Activated CD4-positive, alpha-beta T cell treated with anti-CD3 and anti-CD28 coated beads, Interleukin-2, amount 50 U/mL, for 4 hours (primary cell): Measurements from ENCODE around the gene CYP11A1.
"Not testable (repeated sequence)": the region's sequence is repeated elsewhere in the genome, so short reads cannot be mapped to it uniquely, and the experiment has no call there.

Experiments used
- DNase-seq, 2 experiments: peaks; one replicate each; pipeline ENCODE4 v3.0.0-alpha.2; 2020

CYP11A1 gene

DNA sequence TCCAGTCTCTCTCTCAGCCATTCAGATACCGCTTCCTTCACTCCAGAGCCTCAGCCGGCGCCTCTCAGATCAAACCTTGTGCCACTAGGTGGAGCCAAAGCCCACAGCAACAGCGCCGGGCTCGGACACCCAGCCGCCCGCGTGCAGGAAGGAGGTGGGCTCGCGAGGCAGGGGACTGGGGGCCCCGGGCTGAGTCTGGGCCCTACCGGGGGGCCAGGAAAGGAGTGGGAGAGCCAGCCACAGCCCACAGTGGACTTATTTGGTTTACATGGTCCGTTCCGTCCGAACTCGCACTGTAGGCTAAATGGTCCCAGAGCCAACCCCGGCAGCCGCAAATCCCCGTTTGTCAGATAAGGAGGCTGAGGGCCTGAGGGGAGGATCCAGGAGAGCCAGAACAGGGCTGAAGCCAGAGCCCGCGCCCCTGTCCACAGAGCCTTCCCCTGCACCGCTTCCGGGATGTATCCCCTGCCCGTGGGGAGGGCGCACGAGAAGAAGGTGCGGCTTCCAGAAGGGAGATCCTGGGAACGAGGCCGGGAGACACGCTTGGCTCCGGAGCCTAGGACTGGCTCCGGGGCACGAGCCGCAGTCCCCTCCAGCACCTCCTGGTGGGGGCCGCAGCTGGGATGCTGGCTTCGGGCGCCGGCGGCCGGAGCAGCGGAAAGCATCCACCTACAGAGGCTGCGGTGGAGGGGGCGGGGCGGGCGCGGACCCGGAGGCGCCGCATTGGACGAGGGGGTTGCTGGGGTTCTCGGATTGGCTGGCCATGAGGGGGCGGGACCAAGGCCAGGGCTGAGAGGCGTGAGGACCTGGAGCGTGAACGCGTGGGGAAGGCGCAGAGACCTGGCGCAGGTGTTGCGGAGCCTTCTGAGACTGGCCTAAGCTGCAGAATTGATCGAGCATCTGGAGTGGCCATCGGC lies 6.5 kb upstream of the CYP11A1 start:
- DNase-seq: peak; percentile 96 to 97

DNA sequence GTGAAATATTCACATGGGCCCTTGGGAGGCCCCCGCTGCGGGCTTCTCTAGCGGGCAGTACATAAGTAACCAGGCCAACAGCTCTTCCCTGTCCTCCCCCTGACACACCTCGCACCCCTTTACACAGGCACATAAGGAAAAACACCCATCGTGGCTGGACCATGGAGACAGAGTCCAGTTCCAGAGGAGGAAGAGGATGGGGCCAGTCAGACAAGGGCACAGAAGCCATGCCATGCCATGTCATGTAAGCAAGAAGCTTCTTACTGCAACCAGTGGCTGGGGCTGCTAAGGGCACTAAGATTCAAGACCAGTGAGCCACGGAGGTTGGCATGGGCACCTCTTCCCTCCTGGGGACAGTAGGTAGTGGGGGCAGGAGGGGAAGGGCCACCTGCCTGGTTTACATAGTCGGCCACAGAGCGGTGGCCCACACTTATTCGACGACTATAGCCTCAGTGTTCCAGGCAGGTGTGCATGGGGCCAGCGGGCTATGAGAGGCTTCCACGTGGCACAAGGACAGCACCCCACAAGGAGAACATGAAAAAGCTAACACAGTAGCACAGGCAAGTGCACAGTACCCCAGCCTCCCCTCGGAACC lies 5.7 kb upstream of the CYP11A1 start:
- DNase-seq: no peak

DNA sequence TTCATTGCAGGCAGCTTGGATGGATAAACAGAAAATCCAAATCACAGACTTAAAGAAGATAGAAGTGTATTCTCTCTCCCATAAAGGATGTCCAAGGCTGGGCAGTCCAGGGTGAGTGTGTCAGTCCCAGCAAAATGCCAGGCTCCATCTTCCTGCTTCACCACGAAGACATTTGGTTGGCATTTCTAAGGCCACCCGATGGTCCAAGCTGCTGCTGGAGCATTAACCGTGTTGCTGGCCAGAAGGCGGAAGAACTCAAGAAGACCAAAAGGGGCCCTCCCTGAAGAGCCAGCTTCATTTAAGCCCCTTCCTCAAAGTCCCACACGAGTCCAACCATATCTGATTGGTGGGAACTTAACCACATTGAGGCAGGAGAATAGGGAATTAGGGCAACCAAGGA lies 3.0 kb upstream of the CYP11A1 start:
- DNase-seq: no peak

DNA sequence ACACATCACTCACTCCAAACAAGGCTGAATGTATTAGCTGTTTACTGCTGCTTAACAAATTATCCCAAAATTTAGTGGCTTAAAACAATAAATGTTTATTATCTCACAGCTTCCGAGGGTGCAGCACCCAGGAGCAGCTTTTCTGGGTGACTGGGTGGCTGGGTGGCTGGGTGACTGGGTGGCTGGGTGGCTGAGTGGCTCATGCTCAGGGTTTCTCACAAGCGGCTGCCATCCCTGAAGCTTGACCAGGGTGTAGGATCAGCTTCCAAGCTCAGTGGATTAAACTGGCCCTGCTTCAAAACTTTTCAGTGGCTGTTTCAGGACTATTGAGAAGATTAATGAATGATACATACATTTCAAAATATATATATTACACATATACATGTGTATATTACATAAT lies 2.3 kb upstream of the CYP11A1 start:
- no peak for DNase-seq

DNA sequence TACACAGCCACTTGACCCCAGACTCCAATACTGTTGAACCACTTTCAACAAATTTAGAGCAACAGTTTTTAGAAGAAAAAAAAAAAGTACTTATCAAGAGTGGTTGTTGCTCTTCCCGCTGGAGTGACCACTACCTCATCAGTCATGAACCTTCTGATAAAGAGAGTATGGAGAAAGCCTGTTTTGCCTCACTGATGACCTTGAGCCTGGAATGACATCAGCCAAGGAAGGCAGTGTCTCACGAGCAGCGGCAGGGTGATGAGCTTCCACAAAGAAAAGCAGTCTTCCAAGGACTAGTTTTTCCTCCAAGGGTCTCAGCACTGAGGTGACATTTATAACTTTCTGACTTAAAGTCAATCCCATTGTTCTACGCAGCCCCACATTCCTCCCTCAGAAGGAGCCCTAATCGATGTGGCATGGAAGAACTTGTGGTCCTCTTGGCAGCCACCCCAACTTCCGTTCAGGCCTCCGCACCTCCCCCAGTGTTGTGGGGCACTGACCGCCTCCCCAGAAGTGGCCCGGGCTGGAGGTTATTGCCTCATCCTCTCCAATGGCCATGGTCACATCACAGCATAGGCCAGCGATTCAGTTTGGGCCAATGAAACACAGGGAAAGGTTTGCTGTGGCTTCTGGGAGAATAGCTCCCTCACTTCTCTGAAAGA lies 1.8 kb upstream of the CYP11A1 start:
- no peak for DNase-seq

DNA sequence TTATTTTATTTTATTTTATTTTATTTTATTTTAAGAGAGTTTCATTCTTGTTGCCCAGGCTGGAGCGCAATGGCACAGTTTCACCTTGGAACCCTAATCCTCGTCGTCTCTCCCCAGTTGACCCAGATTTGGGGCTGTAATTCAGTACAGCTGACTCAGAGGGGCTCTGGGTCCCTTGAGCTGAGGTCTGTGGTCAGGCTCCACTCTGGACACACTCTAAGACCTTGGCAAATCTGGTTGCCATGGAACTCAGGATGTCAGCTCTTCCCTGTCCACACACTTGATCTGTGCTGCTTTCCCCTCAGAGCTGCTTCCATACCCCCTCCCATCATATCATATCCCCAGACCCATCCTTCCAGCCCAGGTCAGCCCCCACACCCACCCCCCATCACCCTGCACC lies 675 bp upstream of the CYP11A1 start:
- no peak for DNase-seq

DNA sequence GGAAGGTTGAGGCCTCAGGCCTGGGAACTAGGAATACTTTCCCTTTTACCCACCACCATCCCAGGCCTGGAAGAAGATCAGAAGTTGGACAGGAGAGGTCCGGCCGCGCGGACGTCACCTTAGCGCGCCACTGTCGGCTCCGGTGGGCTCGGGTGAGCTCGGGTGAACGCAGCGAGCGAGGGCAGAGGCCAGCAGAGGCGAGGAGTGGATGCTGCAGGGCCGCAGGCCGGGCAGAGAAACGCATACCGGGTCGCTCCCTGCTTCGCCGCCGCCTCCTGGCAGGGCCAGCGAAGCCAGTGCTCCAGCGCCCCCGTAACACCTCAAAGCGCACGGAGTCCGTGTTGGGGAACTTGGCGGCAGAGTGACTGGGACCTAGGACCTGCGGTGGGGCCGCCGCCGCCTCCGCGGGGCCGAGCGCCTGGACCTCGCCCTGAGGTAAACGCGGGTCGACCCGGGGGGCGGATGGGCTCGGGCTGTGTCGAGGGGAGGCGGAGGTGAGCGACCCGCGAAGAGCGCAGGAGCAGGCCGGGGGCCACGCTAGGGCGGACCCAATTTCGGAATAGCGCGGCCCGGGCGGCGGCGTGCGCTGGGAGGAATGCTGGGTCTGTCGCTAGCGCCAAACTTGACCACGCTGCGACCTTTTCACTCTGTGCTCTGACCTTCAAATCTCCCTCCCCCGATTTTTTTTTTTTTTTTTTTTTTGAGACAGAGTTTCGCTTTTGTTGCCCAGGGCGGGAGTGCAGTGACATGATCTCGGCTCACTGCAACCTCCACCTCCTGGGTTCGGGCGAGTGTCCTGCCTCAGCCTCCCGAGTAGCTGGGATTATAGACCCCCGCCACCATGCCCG lies 1.6 kb downstream of the CYP11A1 start:
- DNase-seq: no peak

DNA sequence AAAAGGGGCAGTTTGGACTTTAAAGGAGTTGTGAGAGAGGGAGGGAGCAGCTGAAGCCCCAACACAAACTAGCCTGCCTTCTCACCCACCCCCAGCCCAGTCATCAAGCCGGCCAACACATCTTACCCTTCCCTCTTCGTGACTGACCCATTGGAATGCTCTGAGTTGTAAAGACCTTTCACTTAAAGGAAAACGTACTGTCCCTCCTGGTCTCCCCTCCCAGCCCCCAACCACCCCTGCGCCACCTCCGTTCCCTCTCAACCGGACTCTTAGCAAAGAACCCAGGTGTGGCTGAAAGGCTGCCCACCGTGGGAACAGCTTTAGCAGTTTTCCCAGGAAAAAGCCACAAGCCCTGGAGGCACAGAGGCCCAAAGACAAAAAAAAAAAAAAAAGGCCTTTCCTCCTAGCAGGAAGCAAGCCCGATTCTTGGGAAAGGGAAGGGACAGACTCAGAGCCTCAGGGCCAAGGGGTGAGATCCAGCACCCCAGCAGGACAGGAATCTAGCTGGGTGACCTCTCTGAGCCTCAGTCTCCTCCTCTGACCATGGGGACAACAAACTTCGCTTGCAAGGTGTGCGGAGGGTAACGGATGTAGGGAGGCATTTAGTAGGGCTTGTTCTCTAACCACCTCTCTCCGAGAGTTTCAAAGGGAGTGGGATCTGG lies 2.4 kb downstream of the CYP11A1 start:
- no peak for DNase-seq

DNA sequence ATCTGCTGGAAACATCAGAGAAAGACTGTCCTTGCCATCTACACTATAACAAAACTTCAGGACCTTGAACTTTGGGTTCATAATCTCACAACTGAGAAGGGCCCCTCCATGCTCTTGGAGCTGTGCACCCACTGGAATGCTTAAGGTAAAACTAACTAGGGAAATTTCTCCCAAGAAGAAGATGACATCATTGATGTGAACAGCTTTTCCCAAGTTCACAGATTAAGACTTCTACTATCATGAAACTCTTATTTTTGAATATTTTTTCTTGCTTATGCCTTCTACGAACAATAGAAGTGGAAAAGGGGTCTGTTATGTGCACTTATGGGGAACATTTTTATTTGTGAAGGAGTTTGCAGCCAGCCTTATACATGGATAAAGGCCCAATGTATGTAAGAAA lies 5.0 kb downstream of the CYP11A1 start:
- no peak for DNase-seq

DNA sequence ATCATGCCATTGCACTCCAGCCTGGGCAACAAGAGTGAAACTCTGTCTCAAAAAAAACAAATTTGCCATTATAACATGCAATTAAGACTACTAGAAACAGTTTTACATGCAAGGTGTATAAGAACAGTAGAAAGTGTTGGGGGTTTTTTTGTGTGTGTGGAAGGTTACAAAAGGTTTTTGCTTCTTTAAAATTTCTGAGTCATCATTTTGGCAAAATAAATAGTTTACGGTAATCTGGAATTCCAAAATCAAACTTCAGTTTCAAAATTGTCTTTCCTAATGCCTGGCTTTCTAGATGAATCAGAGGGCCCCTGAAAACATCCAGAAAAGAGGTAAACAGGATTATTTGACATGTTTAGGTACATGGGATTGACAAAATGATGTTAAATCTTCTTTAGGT lies 6.6 kb downstream of the CYP11A1 start:
- not testable (repeated sequence) for DNase-seq

DNA sequence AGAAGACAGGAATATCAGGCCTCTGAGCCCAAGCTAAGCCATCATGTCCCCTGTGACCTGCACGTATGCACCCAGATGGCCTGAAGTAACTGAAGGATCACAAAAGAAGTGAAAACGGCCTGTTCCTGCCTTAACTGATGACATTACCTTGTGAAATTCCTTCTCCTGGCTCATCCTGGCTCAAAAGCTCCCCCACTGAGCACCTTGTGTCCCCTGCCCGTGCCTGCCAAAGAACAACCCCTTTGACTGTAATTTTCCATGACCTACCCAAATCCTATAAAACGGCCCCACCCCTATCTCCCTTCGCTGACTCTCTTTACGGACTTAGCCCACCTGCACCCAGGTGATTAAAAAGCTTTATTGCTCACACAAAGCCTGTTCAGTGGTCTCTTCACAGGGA lies 8.1 kb downstream of the CYP11A1 start:
- DNase-seq: not testable (repeated sequence)

DNA sequence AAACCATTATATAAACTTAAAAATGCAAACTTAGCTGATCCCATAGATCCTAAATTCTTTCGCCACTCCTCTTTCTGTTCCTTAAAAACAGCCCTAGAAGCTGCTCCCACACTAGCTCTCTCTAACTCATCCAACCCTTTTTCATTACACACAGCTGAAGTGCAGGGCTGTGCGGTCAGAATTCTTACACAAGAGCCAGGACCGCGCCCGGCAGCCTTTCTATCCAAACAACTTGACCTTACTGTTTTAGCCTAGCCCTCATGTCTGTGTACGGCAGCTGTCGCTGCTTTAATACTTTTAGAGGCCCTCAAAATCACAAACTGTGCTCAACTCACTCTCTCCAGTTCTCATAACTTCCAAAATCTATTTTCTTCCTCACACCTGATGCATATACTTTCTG lies 9.9 kb downstream of the CYP11A1 start:
- not testable (repeated sequence) for DNase-seq

DNA sequence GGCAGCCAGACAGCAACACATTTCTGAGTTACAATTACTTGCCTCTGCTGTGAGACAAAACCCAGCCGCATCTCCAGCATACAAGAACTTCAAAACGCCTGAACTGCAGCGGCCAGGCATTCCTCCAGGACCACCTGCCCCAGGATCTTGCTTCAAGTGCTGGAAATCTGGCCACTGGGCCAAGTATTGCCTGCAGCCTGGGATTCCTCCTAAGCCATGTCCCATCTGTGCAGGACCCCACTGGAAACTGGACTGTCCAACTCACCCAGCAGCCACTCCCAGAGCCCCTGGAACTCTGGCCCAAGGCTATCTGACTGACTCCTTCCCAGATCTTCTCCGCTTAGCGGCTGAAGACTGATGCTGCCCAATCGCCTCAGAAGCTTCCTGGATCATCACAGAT lies 11.4 kb downstream of the CYP11A1 start:
- not testable (repeated sequence) for DNase-seq

DNA sequence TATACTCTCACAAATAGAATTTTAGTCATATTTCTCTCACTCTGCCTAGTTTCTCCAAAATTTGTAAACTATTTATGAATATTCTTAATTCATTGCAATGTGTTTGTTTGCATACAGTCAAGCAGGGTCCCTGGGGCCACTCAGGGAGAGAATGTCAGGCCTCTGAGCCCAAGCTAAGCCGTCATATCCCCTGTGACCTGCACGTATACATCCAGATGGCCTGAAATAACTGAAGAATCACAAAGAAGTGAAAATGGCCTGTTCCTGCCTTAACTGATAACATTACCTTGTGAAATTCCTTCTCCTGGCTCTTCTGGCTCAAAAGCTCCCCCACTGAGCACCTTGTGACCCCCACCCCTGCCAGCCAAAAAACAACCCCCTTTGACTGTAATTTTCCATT lies 13.5 kb downstream of the CYP11A1 start:
- not testable (repeated sequence) for DNase-seq

DNA sequence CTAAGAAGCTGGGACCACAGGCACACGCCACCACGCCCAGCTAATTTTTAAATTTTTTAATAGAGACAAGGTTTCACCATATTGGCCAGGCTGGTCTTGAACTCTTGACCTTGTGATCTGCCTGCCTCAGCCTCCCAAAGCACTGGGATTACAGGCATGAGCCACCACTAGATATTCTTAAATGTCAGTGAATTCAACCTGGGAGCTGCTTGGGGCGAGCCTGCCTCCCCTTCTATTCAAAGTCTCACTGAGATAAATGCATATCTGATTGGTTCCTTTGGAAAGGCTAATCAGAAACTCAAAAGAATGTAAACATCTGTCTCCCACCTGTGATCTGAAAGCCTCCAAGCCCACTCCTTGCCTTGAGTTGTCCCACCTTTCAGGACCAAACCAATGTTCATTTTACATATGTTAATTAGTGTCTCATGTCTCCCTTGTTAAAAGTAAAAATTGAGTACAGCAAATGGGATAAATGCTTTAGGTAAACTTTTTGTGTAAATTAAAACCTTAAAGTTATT lies 15.0 kb downstream of the CYP11A1 start:
- DNase-seq: no peak

DNA sequence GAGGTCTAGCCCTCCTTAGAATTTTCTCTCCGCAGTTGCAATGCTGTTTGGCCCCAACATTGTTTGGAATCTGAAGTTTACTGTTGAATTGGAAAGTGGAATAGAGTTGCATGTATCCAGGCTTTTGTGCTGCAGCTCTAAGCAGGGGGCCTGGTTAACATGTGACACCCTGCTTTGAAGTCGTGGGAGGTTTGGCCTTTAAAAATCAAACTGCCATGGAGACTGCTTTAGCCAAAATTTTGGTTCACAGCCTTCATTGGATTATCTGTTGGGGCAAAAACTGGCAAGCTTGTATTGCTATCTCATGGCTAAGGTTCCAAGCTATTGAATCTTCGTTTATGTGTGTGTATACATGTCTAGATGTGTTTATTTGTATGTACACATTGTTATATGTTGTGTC lies 15.8 kb downstream of the CYP11A1 start:
- DNase-seq: no peak

DNA sequence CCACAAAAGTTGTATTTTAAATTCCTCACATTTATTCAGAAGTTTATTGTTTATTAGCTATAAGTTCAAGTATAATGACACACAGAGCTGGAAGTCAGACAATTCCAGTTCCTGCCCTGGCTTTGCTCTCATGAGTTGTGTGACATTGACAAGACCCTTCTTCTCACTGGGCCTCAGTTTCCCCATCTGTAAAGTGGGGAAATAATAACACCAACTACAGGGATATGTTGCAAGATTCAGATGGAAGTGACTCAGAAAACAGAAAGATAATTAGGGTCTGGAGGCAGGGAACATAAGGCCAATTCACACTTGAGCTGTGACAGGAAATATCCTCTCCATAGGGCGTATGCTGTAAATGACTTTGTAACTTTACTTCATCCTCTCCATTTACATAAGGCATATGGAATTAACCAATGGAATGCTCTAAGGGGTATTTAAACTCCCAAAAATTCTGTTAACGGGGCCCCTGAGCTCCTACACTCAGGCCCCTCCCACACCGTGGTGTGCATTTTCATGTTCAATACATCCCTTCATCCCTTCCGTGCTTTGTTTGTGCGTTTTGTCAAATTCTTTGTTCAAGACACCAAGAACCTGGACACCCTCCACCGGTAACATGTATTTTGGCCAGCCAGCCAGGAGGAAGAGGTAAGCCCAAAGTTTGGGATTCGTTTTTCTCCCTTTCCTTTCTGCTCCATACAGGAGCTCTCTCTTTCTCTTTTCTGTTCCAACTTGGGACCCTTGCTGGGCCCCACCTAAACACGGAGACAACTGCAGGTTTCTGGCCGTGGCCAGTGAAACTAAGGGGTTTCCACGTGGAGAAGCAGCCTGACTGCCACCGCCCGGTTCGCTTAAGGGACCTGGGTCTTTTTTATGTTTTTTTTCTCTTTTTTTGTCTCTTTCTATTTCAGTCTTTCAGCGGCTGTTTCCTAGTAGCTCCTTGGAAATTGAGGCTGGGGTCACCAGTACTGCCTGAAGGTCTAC lies 16.9 kb downstream of the CYP11A1 start:
- no peak for DNase-seq

DNA sequence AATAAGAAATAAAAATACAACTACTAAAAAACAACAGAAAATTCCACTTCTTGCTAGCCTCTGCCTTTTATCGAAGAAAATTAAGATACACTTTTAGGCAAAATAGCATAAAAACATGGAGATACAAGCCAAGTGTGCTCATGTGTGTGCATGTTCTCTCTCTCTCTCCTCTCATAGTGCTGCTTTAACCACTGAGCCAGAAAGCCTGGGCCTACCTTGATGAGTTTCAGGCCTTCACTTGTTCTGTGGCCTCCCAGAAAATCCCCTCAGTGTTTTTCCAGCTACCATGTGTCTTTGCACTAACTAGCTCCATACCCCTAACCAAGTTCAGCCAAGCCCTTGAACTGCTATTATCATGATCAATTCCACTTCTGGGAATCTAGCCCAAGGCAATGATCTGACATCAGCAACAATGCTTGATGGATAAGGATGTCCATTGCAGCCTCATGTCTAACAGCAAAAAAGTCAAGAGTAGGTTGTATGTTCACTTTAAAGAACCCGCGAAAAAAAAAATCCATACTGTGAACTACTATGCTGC lies 18.1 kb downstream of the CYP11A1 start:
- no peak for DNase-seq

DNA sequence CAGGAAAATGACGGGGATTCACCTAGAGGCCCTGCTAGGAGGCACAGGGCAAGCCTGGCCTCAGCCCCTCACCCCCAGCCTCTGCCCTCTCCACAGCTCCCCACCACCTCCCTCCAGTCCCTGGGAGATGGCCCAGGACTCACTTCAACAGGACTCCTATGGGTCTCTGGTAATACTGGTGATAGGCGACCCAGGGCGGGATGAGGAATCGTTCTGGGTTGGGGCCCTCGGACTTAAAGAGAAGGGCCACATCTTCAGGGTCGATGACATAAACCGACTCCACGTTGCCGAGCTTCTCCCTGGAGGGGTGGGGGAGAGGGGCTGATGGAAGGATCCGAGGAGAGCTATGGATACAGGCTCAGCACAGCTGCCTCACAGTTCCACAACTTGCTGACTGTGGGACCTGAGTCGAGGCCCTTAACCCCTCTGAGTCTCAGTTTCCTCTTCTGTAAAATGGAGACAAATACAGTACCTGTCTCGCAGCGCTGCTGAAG lies 19.6 kb downstream of the CYP11A1 start:
- no peak for DNase-seq

DNA sequence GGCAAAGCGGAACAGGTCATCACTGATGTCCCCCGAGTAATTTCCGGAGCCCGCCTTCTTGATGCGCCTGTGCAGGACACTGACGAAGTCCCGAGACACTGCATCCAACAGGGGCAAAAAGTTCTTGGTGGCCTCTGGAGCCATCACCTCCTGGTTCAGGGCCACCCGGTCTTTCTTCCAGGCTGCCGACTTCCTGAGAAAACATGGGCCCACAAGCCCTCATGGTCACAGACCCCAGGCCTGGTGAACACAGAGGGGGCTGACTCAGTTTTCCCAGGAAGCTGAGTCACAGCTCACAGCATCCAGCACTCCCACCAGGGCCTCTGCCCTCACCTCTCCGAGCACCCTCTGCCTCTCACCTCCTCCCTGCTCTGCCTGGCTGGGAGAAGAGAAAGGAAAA lies 22.4 kb downstream of the CYP11A1 start:
- no peak for DNase-seq

DNA sequence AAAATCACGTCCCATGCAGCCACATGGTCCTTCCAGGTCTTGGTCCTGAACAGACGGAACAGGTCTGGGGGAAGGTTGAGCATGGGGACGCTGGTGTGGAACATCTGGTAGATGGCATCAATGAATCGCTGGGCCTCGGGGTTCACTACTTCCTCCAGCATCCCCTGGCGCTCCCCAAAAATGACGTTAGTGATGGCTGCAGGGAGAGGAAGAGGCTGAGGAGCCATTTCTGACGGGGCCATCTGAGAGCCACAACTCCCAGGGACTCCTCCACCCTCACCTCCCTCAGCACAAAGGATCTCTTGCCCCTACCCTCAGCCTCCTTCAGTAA lies 23.7 kb downstream of the CYP11A1 start:
- no peak for DNase-seq
